HepG2 (cell line): ENCODE results near the gene DYDC2. TPM values are rescaled to one million over a fixed set of nuclear protein-coding genes. Genes with fewer than 3 reads are reported as not detected.
A peak's percentile ranks its signal among the peaks of the same experiment; 100 is the strongest.

ENCODE experiments used
- ARID4A ChIP-seq: sonication (generic); formaldehyde crosslinking; IDR thresholded peaks from 2 replicates; pipeline ENCODE4 v1.5.0; 2020; ENCODE audit warnings: mild to moderate bottlenecking, missing genetic modification reagents, borderline replicate concordance
- E2F2 ChIP-seq: sonication (generic); formaldehyde crosslinking; IDR thresholded peaks from 2 replicates; pipeline ENCODE4 v1.4.0; 2020; ENCODE audit warnings: missing genetic modification reagents, borderline replicate concordance
- ELF4 ChIP-seq: sonication (generic); formaldehyde crosslinking; IDR thresholded peaks from 2 replicates; pipeline ENCODE4 v1.5.0; 2020; ENCODE audit warnings: missing genetic modification reagents, mild to moderate bottlenecking, moderate library complexity, borderline replicate concordance
- IRF2 ChIP-seq: IDR thresholded peaks from 2 replicates; pipeline ENCODE4 v1.6.1; 2018; ENCODE audit warnings: missing genetic modification reagents, missing compliant biosample characterization
- KMT2B ChIP-seq: IDR thresholded peaks from 2 replicates; pipeline ENCODE4 v1.6.1; 2016; ENCODE audit warnings: missing genetic modification reagents, missing compliant biosample characterization
- MAFK ChIP-seq, 2 experiments: IDR thresholded peaks in 1 of 2; conservative IDR thresholded peaks in 1 of 2; 2 replicates each; pipeline ENCODE4 v1.6.1; 2011; ENCODE audit warnings: improper control_type of control experiment in 2 of 2, low read length in 2 of 2
- MED1 ChIP-seq: sonication (generic); formaldehyde crosslinking; IDR thresholded peaks from 2 replicates; pipeline ENCODE4 v1.4.0; 2020; ENCODE audit warnings: missing genetic modification reagents
- NR2F1 ChIP-seq, 2 experiments: fragments of 450-650 bp in 1 of 2; formaldehyde crosslinking in 1 of 2; IDR thresholded peaks; 2 replicates each; pipeline versions ENCODE4 v1.5.0 to v1.6.1; 2016 to 2020; ENCODE audit warnings: mild to moderate bottlenecking in 1 of 2, missing compliant biosample characterization in 1 of 2, missing genetic modification reagents in 1 of 2, moderate library complexity in 1 of 2
- PHF20 ChIP-seq: sonication (generic); formaldehyde crosslinking; IDR thresholded peaks from 2 replicates; pipeline ENCODE4 v1.5.0; 2020; ENCODE audit warnings: mild to moderate bottlenecking, missing genetic modification reagents
- YY1 ChIP-seq: IDR thresholded peaks from 2 replicates; pipeline ENCODE4 v1.6.1; 2011; ENCODE audit warnings: low read length, low read depth, moderate library complexity, mild to moderate bottlenecking; ENCODE audit not compliant: insufficient read depth, insufficient replicate concordance
- ZBTB3 ChIP-seq: sonication (generic); formaldehyde crosslinking; IDR thresholded peaks from 2 replicates; pipeline ENCODE4 v1.4.0; 2020; ENCODE audit warnings: low read depth, mild to moderate bottlenecking, moderate library complexity, missing genetic modification reagents, borderline replicate concordance
- ZBTB8A ChIP-seq: sonication (generic); formaldehyde crosslinking; IDR thresholded peaks from 2 replicates; pipeline ENCODE4 v1.4.0; 2020; ENCODE audit warnings: mild to moderate bottlenecking, low read depth, missing genetic modification reagents, borderline replicate concordance
- ZNF225 ChIP-seq: sonication (generic); formaldehyde crosslinking; IDR thresholded peaks from 2 replicates; pipeline ENCODE4 v1.4.0; 2020; ENCODE audit warnings: mild to moderate bottlenecking, missing genetic modification reagents
- ZNF253 ChIP-seq: sonication (generic); formaldehyde crosslinking; IDR thresholded peaks from 2 replicates; pipeline ENCODE4 v1.8.0; 2022; ENCODE audit warnings: mild to moderate bottlenecking, missing genetic modification reagents, borderline replicate concordance
- ZNF264 ChIP-seq: sonication (generic); formaldehyde crosslinking; IDR thresholded peaks from 2 replicates; pipeline ENCODE4 v1.4.0; 2020; ENCODE audit warnings: missing genetic modification reagents
- ZNF44 ChIP-seq: sonication (generic); formaldehyde crosslinking; IDR thresholded peaks from 2 replicates; pipeline ENCODE4 v1.5.1; 2020; ENCODE audit warnings: mild to moderate bottlenecking, missing genetic modification reagents
- ZNF549 ChIP-seq: sonication (generic); formaldehyde crosslinking; IDR thresholded peaks from 2 replicates; pipeline ENCODE4 v1.5.0; 2020; ENCODE audit warnings: missing genetic modification reagents
- ZNF564 ChIP-seq: sonication (generic); formaldehyde crosslinking; IDR thresholded peaks from 2 replicates; pipeline ENCODE4 v1.8.1; 2023; ENCODE audit warnings: mild to moderate bottlenecking, missing genetic modification reagents
- ZNF629 ChIP-seq: sonication (generic); formaldehyde crosslinking; conservative IDR thresholded peaks from 2 replicates; pipeline ENCODE4 v1.5.0; 2020; ENCODE audit warnings: missing genetic modification reagents
- ZNF710 ChIP-seq: sonication (generic); formaldehyde crosslinking; IDR thresholded peaks from 2 replicates; pipeline ENCODE4 v1.5.0; 2020; ENCODE audit warnings: mild to moderate bottlenecking, missing genetic modification reagents, borderline replicate concordance
- ZSCAN5A ChIP-seq: sonication (generic); formaldehyde crosslinking; IDR thresholded peaks from 2 replicates; pipeline ENCODE4 v1.8.0; 2022; ENCODE audit warnings: mild to moderate bottlenecking, missing genetic modification reagents, borderline replicate concordance
- polyA plus RNA-seq, 8 experiments: library from polyadenylated mRNA; depleted of rRNA in 3 of 8; stranded (reverse) in 7 of 8; unstranded in 1 of 8; fragments of >200 nt; fragmentation: Illumina TruSeq in 4 of 8; extraction: Trizol in 4 of 8; gene quantifications; 2 replicates each; pipeline versions ENCODE4 v1.2.1 to v1.2.3, GENCODE V29; 2011 to 2016; ENCODE audit warnings: low read depth in 4 of 8, missing spikeins in 1 of 8, mixed read lengths in 1 of 8; ENCODE audit not compliant: insufficient read depth in 1 of 8
- total RNA-seq, 5 experiments: library from RNA; depleted of rRNA; stranded (reverse); fragments of >200 nt; fragmentation: Illumina TruSeq; extraction: Trizol; gene quantifications; 2 replicates each; pipeline ENCODE4 v1.2.3, GENCODE V29; 2016; ENCODE audit warnings: low read depth in 1 of 5

DYDC2 gene
- total and polyA plus RNA-seq, 2 of the 13 experiments (the other 11 are each of a cell fraction or from before 2014, with no cell fraction given): 0.98 to 2.3 TPM

GRCh38 chr10:80411267-80411668 is 54.7 kb downstream of the DYDC2 start (continued):
- TF ChIP-seq ZBTB8A (CRISPR knock-in tag) (no peak), ZNF549 (no peak), MAFK (conservative IDR thresholded peaks at IDR 0.05 in 1 of 2, IDR thresholded peaks at IDR 0.05 in 1 of 2; ENCODE audit: low read length in 2 of 2) (peak in 1 of 2 experiments; percentile 31; a peak in 1 of 4 replicates), ZNF225 (CRISPR knock-in tag) (no peak), ARID4A (CRISPR knock-in tag) (peak; percentile 49; the same call in 1 of the 2 replicates), IRF2 (no peak), ZBTB3 (CRISPR knock-in tag) (no peak), ZNF44 (no peak), MED1 (CRISPR knock-in tag) (peak; percentile 49; the same call in 1 of the 2 replicates), E2F2 (CRISPR knock-in tag) (no peak), ZNF564 (CRISPR knock-in tag) (no peak), NR2F1 (CRISPR knock-in tag; IDR thresholded peaks at IDR 0.05) (no peak), YY1 (no peak), PHF20 (CRISPR knock-in tag) (no peak), ZNF710 (no peak), ZNF629 (CRISPR knock-in tag) (no peak), KMT2B (no peak), ELF4 (CRISPR knock-in tag) (no peak), ZNF253 (no peak), ZSCAN5A (CRISPR knock-in tag) (no peak), ZNF264 (no peak)
